Upper lobe of right lung (tissue), 1 donor: ENCODE data around the gene LHX3. TPM values are rescaled to one million over a fixed set of nuclear protein-coding genes. Genes with fewer than 3 reads are reported as not detected.
A peak's percentile ranks its signal among the peaks of the same experiment; 100 is the strongest.

ENCODE experiments used
- ATAC-seq: fragments of 200-7000 bp; cut with Tn5 transposase; one replicate; pipeline ENCODE4 v1.9.1; 2020; ENCODE audit warnings: mild to moderate bottlenecking, moderate library complexity
- DNase-seq: peaks from one replicate; pipeline ENCODE4 v3.0.0-alpha.2; 2020
- H3K27ac ChIP-seq: fragments of 200-600 bp; one replicate; pipeline ENCODE4 v1.8.0; 2022
- H3K27me3 ChIP-seq: fragments of 200-600 bp; one replicate; pipeline ENCODE4 v1.8.0; 2022; ENCODE audit warnings: mild to moderate bottlenecking
- H3K36me3 ChIP-seq: fragments of 200-600 bp; one replicate; pipeline ENCODE4 v1.8.0; 2022
- H3K4me1 ChIP-seq: fragments of 200-600 bp; one replicate; pipeline ENCODE4 v1.8.0; 2022
- H3K4me3 ChIP-seq: fragments of 200-600 bp; one replicate; pipeline ENCODE4 v1.8.0; 2022; ENCODE audit warnings: mild to moderate bottlenecking
- H3K9me3 ChIP-seq: fragments of 200-600 bp; one replicate; pipeline ENCODE4 v1.8.0; 2022
- CTCF ChIP-seq: fragments of 200-600 bp; IDR thresholded peaks from one replicate; pipeline ENCODE4 v1.8.0; 2022; ENCODE audit warnings: antibody characterized with exemption
- intact Hi-C: fragments of 100-400 bp; cut with DNase I; formaldehyde crosslinking; loops from one replicate; pipeline ENCODE4 v1.11.0; 2022
- total RNA-seq: library from RNA; stranded (reverse); fragmentation: NEBNext Ultra II Directional; extraction: Animal tissue kit (Norgen Biotek cat#: 25700); gene quantifications from one replicate; pipeline ENCODE4 v1.2.1, GENCODE V29; 2021
- donor health status: DM: no; HTN: yes; CAD: no; lungs with severe emphysema.

The LHX3 gene
- total RNA-seq, 1 donor from 2014 or later = not detected

GRCh38 chr9:136180586-136180985 lies 24.3 kb downstream of the LHX3 start:
- no peaks in the 10 kb centered on the region for H3K9me3 ChIP-seq
- ATAC-seq (no peak), DNase-seq (no peak)
- H3K27me3 ChIP-seq = peaks cover 27% of the 10 kb centered on the region
- H3K36me3 ChIP-seq = no peaks in the 10 kb centered on the region
- TF ChIP-seq CTCF = no peak
- intact Hi-C loops = no loop called here
- no peak overlapping the region for H3K27ac ChIP-seq
- H3K4me1 ChIP-seq = no peaks in the 10 kb centered on the region
- no peak overlapping the region for H3K4me3 ChIP-seq

GRCh38 chr9:136179761-136180160 lies 25.2 kb downstream of the LHX3 start:
- H3K4me1 ChIP-seq = no peaks in the 10 kb centered on the region
- H3K4me3 ChIP-seq = no peak overlapping the region
- no peak overlapping the region for H3K27ac ChIP-seq
- no peaks in the 10 kb centered on the region for H3K9me3 ChIP-seq
- no peak for TF ChIP-seq CTCF
- DNase-seq (no peak), ATAC-seq (no peak)
- no peaks in the 10 kb centered on the region for H3K36me3 ChIP-seq
- peaks cover 19% of the 10 kb centered on the region for H3K27me3 ChIP-seq
- intact Hi-C loops = loop anchor here (10.0 kb wide), 1 partner anchor 105 kb away; no protein-coding TSS in a partner anchor

- no peak overlapping the region for H3K4me3 ChIP-seq
- ATAC-seq (no peak), DNase-seq (no peak)
- H3K9me3 ChIP-seq = no peaks in the 10 kb centered on the region
- no peaks in the 10 kb centered on the region for H3K36me3 ChIP-seq
- intact Hi-C loops = loop anchor here (10.0 kb wide), 1 partner anchor 106 kb away; no protein-coding TSS in a partner anchor
- H3K4me1 ChIP-seq = no peaks in the 10 kb centered on the region
- H3K27ac ChIP-seq = no peak overlapping the region
- peaks cover 15% of the 10 kb centered on the region for H3K27me3 ChIP-seq
- no peak for TF ChIP-seq CTCF
Measured at GRCh38 chr9:136179101-136179616, 25.8 kb downstream of the LHX3 start.

- no peak for TF ChIP-seq CTCF
- H3K9me3 ChIP-seq = no peaks in the 10 kb centered on the region
- ATAC-seq = no peak
- peaks cover 11% of the 10 kb centered on the region for H3K27me3 ChIP-seq
- H3K27ac ChIP-seq = no peak overlapping the region
- intact Hi-C loops = loop anchor here (10.0 kb wide), 1 partner anchor 106 kb away; no protein-coding TSS in a partner anchor
- no peaks in the 10 kb centered on the region for H3K4me1 ChIP-seq
- no peaks in the 10 kb centered on the region for H3K36me3 ChIP-seq
- no peak overlapping the region for H3K4me3 ChIP-seq
- no peak for DNase-seq
Measured at GRCh38 chr9:136178773-136179075, 26.2 kb downstream of the LHX3 start.

GRCh38 chr9:136178061-136178772 lies 26.7 kb downstream of the LHX3 start:
- no peak overlapping the region for H3K27ac ChIP-seq
- no peaks in the 10 kb centered on the region for H3K36me3 ChIP-seq
- DNase-seq = peak; percentile 57
- no peaks in the 10 kb centered on the region for H3K4me1 ChIP-seq
- ATAC-seq = no peak
- TF ChIP-seq CTCF = no peak
- H3K9me3 ChIP-seq = no peaks in the 10 kb centered on the region
- no peak overlapping the region for H3K4me3 ChIP-seq
- intact Hi-C loops = loop anchor here (10.0 kb wide), 1 partner anchor 107 kb away; no protein-coding TSS in a partner anchor
- H3K27me3 ChIP-seq = peaks cover 6% of the 10 kb centered on the region
